H9 (cell line): ENCODE measurements around the gene CNN3. TPM values are rescaled to one million over a fixed set of nuclear protein-coding genes. Genes with fewer than 3 reads are reported as not detected.

Source experiments
- DNase-seq: peaks from one replicate; pipeline ENCODE4 v3.0.0-alpha.2; 2017
- H2AFZ ChIP-seq: one replicate; pipeline ENCODE4 v1.6.1; 2013; ENCODE audit warnings: mild to moderate bottlenecking, low read length, control low read depth, moderate library complexity
- H2AK5ac ChIP-seq: 2 replicates; pipeline ENCODE4 v1.6.1; 2013; ENCODE audit warnings: low read length, control low read depth, mixed read lengths; ENCODE audit not compliant: insufficient read length
- H2BK120ac ChIP-seq: one replicate; pipeline ENCODE4 v1.6.1; 2013; ENCODE audit warnings: low read depth, mild to moderate bottlenecking, low read length, control low read depth, inconsistent platforms; ENCODE audit not compliant: poor library complexity, severe bottlenecking
- H2BK12ac ChIP-seq: 2 replicates; pipeline ENCODE4 v1.6.1; 2013; ENCODE audit warnings: low read length, control low read depth, mixed read lengths, low read depth; ENCODE audit not compliant: insufficient read length
- H2BK15ac ChIP-seq: 2 replicates; pipeline ENCODE4 v1.6.1; 2013; ENCODE audit warnings: low read depth, low read length, control low read depth
- H2BK20ac ChIP-seq: one replicate; pipeline ENCODE4 v1.6.1; 2013; ENCODE audit warnings: low read depth, mild to moderate bottlenecking, low read length, control low read depth, inconsistent platforms; ENCODE audit not compliant: poor library complexity, severe bottlenecking
- H2BK5ac ChIP-seq: 2 replicates; pipeline ENCODE4 v1.6.1; 2013; ENCODE audit warnings: low read length, control low read depth, mixed read lengths; ENCODE audit not compliant: insufficient read length
- H3K14ac ChIP-seq: 2 replicates; pipeline ENCODE4 v1.6.1; 2013; ENCODE audit warnings: low read length, control low read depth; ENCODE audit not compliant: insufficient read depth
- H3K18ac ChIP-seq: 2 replicates; pipeline ENCODE4 v1.6.1; 2013; ENCODE audit warnings: low read depth, mild to moderate bottlenecking, mixed read lengths, low read length, control low read depth; ENCODE audit not compliant: insufficient read length
- H3K23ac ChIP-seq: 2 replicates; pipeline ENCODE4 v1.6.1; 2013; ENCODE audit warnings: low read length, control low read depth, mixed read lengths, low read depth; ENCODE audit not compliant: insufficient read length
- H3K23me2 ChIP-seq: 2 replicates; pipeline ENCODE4 v1.6.1; 2013; ENCODE audit warnings: low read depth, mild to moderate bottlenecking, mixed read lengths, low read length, control low read depth; ENCODE audit not compliant: insufficient read length, poor library complexity, severe bottlenecking
- H3K27ac ChIP-seq: 2 replicates; pipeline ENCODE4 v1.5.1; 2013; ENCODE audit warnings: low read length, control low read depth, mixed read lengths, low read depth; ENCODE audit not compliant: insufficient read length
- H3K27me3 ChIP-seq: 2 replicates; pipeline ENCODE4 v1.6.1; 2013; ENCODE audit warnings: low read length, control low read depth, inconsistent platforms; ENCODE audit not compliant: insufficient read depth
- H3K4ac ChIP-seq: 2 replicates; pipeline ENCODE4 v1.6.1; 2013; ENCODE audit warnings: low read depth, mild to moderate bottlenecking, control low read depth, inconsistent platforms, low read length, moderate library complexity
- H3K4me1 ChIP-seq: 2 replicates; pipeline ENCODE4 v1.6.1; 2013; ENCODE audit warnings: low read length, control low read depth, inconsistent platforms; ENCODE audit not compliant: insufficient read depth
- H3K4me2 ChIP-seq: 2 replicates; pipeline ENCODE4 v1.6.1; 2013; ENCODE audit warnings: low read length, control low read depth, mixed read lengths; ENCODE audit not compliant: insufficient read length, insufficient read depth
- H3K56ac ChIP-seq: 2 replicates; pipeline ENCODE4 v1.6.1; 2013; ENCODE audit warnings: low read depth, mild to moderate bottlenecking, mixed read lengths, low read length, control low read depth; ENCODE audit not compliant: insufficient read length
- H3K79me1 ChIP-seq: 2 replicates; pipeline ENCODE4 v1.6.1; 2013; ENCODE audit warnings: low read depth, mild to moderate bottlenecking, moderate library complexity, low read length, control low read depth, inconsistent platforms; ENCODE audit not compliant: insufficient read depth, poor library complexity, severe bottlenecking
- H3K79me2 ChIP-seq: 2 replicates; pipeline ENCODE4 v1.6.1; 2013; ENCODE audit warnings: low read length, control low read depth, inconsistent platforms; ENCODE audit not compliant: insufficient read depth
- H3K9ac ChIP-seq: 2 replicates; pipeline ENCODE4 v1.6.1; 2013; ENCODE audit warnings: low read length, control low read depth, mixed read lengths; ENCODE audit not compliant: insufficient read length; ENCODE audit errors: extremely low read depth
- H3K9me3 ChIP-seq: one replicate; pipeline ENCODE4 v1.6.1; 2013; ENCODE audit warnings: low read depth, low read length, inconsistent platforms; ENCODE audit not compliant: control insufficient read depth
- H3T11ph ChIP-seq: one replicate; pipeline ENCODE4 v1.6.1; 2013; ENCODE audit warnings: mild to moderate bottlenecking, low read length, control low read depth, inconsistent platforms
- H4K20me1 ChIP-seq: one replicate; pipeline ENCODE4 v1.6.1; 2013; ENCODE audit not compliant: control insufficient read depth, insufficient read length, insufficient read depth
- H4K5ac ChIP-seq: 2 replicates; pipeline ENCODE4 v1.6.1; 2013; ENCODE audit warnings: low read depth, mild to moderate bottlenecking, mixed read lengths, low read length, control low read depth; ENCODE audit not compliant: insufficient read length
- H4K8ac ChIP-seq: replicated peaks from 2 replicates; pipeline ENCODE4 v1.6.1; 2013; ENCODE audit warnings: low read length, control low read depth, mixed read lengths, low read depth; ENCODE audit not compliant: insufficient read length
- H4K91ac ChIP-seq: 2 replicates; pipeline ENCODE4 v1.6.1; 2013; ENCODE audit warnings: low read depth, mild to moderate bottlenecking, moderate library complexity, mixed read lengths, low read length, control low read depth; ENCODE audit not compliant: insufficient read length
- H3K27ac Mint-ChIP-seq, 3 experiments: 2 replicates in 2 of 3; 3 replicates in 1 of 3; pipeline ENCODE4 v1.8.0; 2020 to 2021; ENCODE audit warnings: mixed read lengths in 3 of 3, mild to moderate bottlenecking in 1 of 3, moderate library complexity in 1 of 3
- H3K27me3 Mint-ChIP-seq: 2 replicates; pipeline ENCODE4 v1.8.0; 2021; ENCODE audit warnings: low read depth, mild to moderate bottlenecking, moderate library complexity, mixed read lengths
- H3K36me3 Mint-ChIP-seq, 3 experiments: 2 replicates in 2 of 3; 3 replicates in 1 of 3; pipeline ENCODE4 v1.8.0; 2020 to 2021; ENCODE audit warnings: low read depth in 3 of 3, mixed read lengths in 3 of 3; ENCODE audit not compliant: insufficient read depth in 1 of 3
- H3K4me1 Mint-ChIP-seq, 2 experiments: 2 replicates each; pipeline ENCODE4 v1.8.0; 2020; ENCODE audit warnings: mixed read lengths in 2 of 2
- H3K4me3 Mint-ChIP-seq, 2 experiments: 2 replicates in 1 of 2; 3 replicates in 1 of 2; pipeline ENCODE4 v1.8.0; 2020 to 2021; ENCODE audit warnings: mild to moderate bottlenecking in 2 of 2, mixed read lengths in 2 of 2, moderate library complexity in 1 of 2
- H3K9me3 Mint-ChIP-seq, 2 experiments: 2 replicates in 1 of 2; 3 replicates in 1 of 2; pipeline ENCODE4 v1.8.0; 2020; ENCODE audit warnings: mild to moderate bottlenecking in 2 of 2, mixed read lengths in 2 of 2, moderate library complexity in 1 of 2
- CTCF ChIP-seq: fragments of 200-600 bp; sonication (generic); conservative IDR thresholded peaks from 3 replicates; pipeline ENCODE4 v1.8.0; 2021; ENCODE audit warnings: antibody characterized with exemption, mild to moderate bottlenecking
- WGBS: extraction: QIAGEN DNeasy Blood & Tissue Kit; methylation state at CpG from one replicate; pipeline ENCODE4 v1.1.7; 2013; ENCODE audit warnings: missing lambda C conversion rate, low lambda C conversion rate, mixed read lengths; ENCODE audit not compliant: insufficient read length; ENCODE audit errors: extremely low coverage; 5-methylcytosine and 5-hydroxymethylcytosine counted together
- total RNA-seq: library from RNA; stranded (reverse); gene quantifications from 2 replicates; pipeline ENCODE4 v1.2.1, GENCODE V29; 2021

The CNN3 gene
- total RNA-seq, 1 experiment from 2014 or later, result 279 TPM

GRCh38 chr1:94966033-94966432 is 39.1 kb upstream of the CNN3 start:
- peaks cover 5% of the 10 kb centered on the region in 2 experiments for H3K4me1 Mint-ChIP-seq

More at GRCh38 chr1:94966033-94966432, 39.1 kb upstream of the CNN3 start:
- Histone ChIP-seq H3K79me2 (no peaks in the 10 kb centered on the region), H2BK15ac (no peak overlapping the region), H2BK120ac (no peak overlapping the region), H4K5ac (no peak overlapping the region), H2BK20ac (no peak overlapping the region), H4K20me1 (peaks cover 2% of the 10 kb centered on the region), H2AK5ac (no peak overlapping the region), H2BK5ac (no peak overlapping the region), H3K27me3 (no peaks in the 10 kb centered on the region), H2AFZ (no peak overlapping the region), H4K8ac (no peak overlapping the region), H3T11ph (no peak overlapping the region), H2BK12ac (no peak overlapping the region), H3K9ac (no peak overlapping the region), H3K4me1 (no peaks in the 10 kb centered on the region), H3K56ac (no peak overlapping the region), H3K23me2 (no peaks in the 10 kb centered on the region), H3K9me3 (no peaks in the 10 kb centered on the region), H3K27ac (no peak overlapping the region), H3K18ac (no peak overlapping the region), H3K4me2 (no peak overlapping the region), H3K23ac (no peak overlapping the region), H3K14ac (no peak overlapping the region), H4K91ac (no peak overlapping the region), H3K4ac (no peak overlapping the region), H3K79me1 (no peaks in the 10 kb centered on the region)
- Mint-ChIP-seq H3K4me3 (no peak overlapping the region), H3K27ac (no peak overlapping the region), H3K27me3 (no peaks in the 10 kb centered on the region), H3K36me3 (no peaks in the 10 kb centered on the region), H3K9me3 (no peaks in the 10 kb centered on the region)
- no CpG with 5 or more reads among the region's 1 CpG for WGBS
- TF ChIP-seq CTCF, result no peak
- no peak for DNase-seq
